Measurements from ENCODE around the gene PDE11A. TPM values are rescaled to one million over a fixed set of nuclear protein-coding genes. Genes with fewer than 3 reads are reported as not detected.
A peak's percentile ranks its signal among the peaks of the same experiment; 100 is the strongest.
"Not testable (repeated sequence)": the region's sequence is repeated elsewhere in the genome, so short reads cannot be mapped to it uniquely, and the experiment has no call there.

PDE11A gene
- total RNA-seq, 2 donors from 2014 or later, result 0.28 to 3.5 TPM

DNA sequence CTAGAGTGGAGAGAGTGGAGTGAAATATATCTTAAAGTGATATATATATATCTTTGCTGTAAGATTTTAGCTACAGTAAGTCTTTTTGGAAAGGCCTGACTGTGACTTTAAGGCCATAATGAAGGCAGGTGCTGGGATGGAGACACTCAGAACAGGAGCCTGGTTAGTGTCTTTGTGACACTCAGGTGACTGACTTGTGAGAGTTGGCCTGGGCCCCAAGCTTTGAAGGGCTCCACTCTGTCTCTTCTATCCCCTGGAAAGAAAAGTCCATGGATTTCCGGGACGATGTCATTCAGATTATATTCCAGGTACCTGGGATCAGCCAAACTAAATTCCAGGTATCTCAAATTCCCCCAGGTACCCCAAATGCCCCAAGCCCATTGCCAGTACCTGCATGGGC is 276.6 kb downstream of the PDE11A start:
- TF ChIP-seq, protein P1, sequence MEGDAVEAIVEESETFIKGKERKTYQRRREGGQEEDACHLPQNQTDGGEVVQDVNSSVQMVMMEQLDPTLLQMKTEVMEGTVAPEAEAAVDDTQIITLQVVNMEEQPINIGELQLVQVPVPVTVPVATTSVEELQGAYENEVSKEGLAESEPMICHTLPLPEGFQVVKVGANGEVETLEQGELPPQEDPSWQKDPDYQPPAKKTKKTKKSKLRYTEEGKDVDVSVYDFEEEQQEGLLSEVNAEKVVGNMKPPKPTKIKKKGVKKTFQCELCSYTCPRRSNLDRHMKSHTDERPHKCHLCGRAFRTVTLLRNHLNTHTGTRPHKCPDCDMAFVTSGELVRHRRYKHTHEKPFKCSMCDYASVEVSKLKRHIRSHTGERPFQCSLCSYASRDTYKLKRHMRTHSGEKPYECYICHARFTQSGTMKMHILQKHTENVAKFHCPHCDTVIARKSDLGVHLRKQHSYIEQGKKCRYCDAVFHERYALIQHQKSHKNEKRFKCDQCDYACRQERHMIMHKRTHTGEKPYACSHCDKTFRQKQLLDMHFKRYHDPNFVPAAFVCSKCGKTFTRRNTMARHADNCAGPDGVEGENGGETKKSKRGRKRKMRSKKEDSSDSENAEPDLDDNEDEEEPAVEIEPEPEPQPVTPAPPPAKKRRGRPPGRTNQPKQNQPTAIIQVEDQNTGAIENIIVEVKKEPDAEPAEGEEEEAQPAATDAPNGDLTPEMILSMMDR (IDR thresholded peaks at IDR 0.05), result no peak
- no peak for ATAC-seq (ENCODE audit: insufficient number of reproducible peaks, low FRiP score, low read depth)

DNA sequence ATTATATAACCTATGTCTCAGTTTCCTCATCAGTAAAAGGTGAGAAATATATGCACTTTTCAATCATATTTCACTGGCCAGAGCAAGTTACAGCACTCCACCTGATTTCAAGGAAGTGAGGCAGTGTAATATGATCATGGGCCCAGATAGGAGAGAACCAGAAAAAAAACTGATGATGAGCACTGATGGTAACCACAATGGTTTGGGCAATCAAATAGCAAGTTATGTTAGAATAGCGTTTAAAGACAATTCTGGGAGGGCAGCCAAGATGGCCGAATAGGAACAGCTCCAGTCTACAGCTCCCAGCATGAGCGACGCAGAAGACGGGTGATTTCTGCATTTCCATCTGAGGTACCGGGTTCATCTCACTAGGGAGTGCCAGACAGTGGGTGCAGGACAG is 287.4 kb downstream of the PDE11A start:
- not testable (repeated sequence) for H3K36me3 ChIP-seq; H3K4me3 ChIP-seq; DNase-seq (ENCODE audit: low spot score); H3K9me3 ChIP-seq; H3K27me3 ChIP-seq (replicated peaks; ENCODE audit: insufficient read depth); ATAC-seq (ENCODE audit: insufficient number of reproducible peaks, low FRiP score, low read depth); H3K27ac ChIP-seq; H3K4me1 ChIP-seq (ENCODE audit: control insufficient read depth in 1 of 2, low read depth in 2 of 2)

More for the DNA sequence above, 276.6 kb downstream of the PDE11A start:
- H3K36me3 ChIP-seq, result no peaks in the 10 kb centered on the region
- no peaks in the 10 kb centered on the region for H3K4me1 ChIP-seq (ENCODE audit: control insufficient read depth in 1 of 2, low read depth in 2 of 2)
- H3K9me3 ChIP-seq, result no peaks in the 10 kb centered on the region
- H3K4me3 ChIP-seq, result no peak overlapping the region
- H3K27ac ChIP-seq, result no peak overlapping the region
- no peak for DNase-seq (ENCODE audit: low spot score)
- H3K27me3 ChIP-seq (replicated peaks; ENCODE audit: insufficient read depth), result no peaks in the 10 kb centered on the region

DNA sequence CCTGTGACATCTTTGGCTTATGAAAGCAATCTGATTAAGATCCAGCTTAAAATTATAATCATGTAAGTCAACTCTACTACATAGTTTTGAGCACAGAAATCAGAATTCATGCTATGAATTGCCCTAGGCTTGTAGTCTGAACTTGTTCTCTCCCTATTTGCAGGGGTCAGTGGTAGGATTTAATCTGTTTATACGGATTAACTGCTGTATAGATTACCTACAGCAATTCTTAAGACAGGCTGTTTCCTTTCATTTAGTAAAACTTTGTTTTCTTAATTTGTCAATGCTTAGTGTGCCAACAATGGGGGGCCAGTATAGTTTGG is 287.9 kb downstream of the PDE11A start:
- H3K27ac ChIP-seq, result no peak overlapping the region

DNA sequence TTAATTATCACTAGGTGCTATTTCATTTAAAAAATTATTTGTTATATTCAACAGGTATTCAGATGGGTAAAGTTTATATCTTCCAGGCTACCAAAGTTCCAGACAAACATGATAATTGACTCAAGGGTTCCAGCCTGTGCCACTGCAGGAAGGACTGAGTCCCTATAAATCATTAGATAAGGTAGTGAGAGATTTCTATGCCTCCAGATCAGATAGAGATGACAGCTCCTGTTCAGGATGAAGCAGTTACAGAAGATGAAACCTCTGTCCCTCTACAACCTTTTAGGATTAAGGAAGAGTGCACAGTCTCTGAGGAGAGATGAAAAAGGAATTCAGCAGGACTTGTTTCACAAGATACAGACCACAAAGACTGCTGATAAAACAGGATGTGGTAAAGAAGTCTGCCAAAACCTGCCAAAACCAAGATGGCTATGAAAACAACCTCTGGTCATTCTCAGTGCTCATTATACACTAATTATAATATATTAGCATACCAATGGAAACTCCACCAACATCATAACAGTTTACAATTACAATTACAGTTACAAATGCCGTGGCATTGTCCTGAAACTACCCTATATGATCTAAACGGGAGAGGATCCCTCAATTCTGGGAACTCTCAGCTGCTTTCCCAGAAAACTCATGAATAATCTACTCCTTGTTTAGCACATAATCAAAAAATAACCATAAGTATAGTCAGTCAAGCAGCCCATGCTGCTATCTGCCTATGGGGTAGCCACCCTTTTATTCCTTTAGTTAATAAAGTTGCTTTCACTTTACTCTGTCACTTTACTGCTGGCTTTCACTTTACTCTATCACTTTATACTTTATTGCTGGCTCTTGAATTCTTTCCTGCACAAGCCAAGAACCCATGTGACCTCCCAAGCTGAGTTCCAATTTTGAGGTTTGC is 288.5 kb downstream of the PDE11A start:
- no peaks in the 10 kb centered on the region for H3K36me3 ChIP-seq
- no peaks in the 10 kb centered on the region for H3K9me3 ChIP-seq
- no peaks in the 10 kb centered on the region for H3K4me1 ChIP-seq (ENCODE audit: control insufficient read depth in 1 of 2, low read depth in 2 of 2)
- no peak for ATAC-seq (ENCODE audit: insufficient number of reproducible peaks, low FRiP score, low read depth)
- H3K4me3 ChIP-seq, result peak overlapping the region; percentile 29
- H3K27ac ChIP-seq, result no peak overlapping the region
- TF ChIP-seq, protein P1 (IDR thresholded peaks at IDR 0.05), result no peak
- DNase-seq (ENCODE audit: low spot score), result no peak
- no peaks in the 10 kb centered on the region for H3K27me3 ChIP-seq (replicated peaks; ENCODE audit: insufficient read depth)

More for the DNA sequence above, 287.9 kb downstream of the PDE11A start:
- no peaks in the 10 kb centered on the region for H3K27me3 ChIP-seq (replicated peaks; ENCODE audit: insufficient read depth)
- no peak overlapping the region for H3K4me3 ChIP-seq
- DNase-seq (ENCODE audit: low spot score), result no peak
- no peaks in the 10 kb centered on the region for H3K9me3 ChIP-seq
- TF ChIP-seq, protein P1 (IDR thresholded peaks at IDR 0.05), result no peak
- no peaks in the 10 kb centered on the region for H3K36me3 ChIP-seq
- no peaks in the 10 kb centered on the region for H3K4me1 ChIP-seq (ENCODE audit: control insufficient read depth in 1 of 2, low read depth in 2 of 2)
- ATAC-seq (ENCODE audit: insufficient number of reproducible peaks, low FRiP score, low read depth), result no peak

DNA sequence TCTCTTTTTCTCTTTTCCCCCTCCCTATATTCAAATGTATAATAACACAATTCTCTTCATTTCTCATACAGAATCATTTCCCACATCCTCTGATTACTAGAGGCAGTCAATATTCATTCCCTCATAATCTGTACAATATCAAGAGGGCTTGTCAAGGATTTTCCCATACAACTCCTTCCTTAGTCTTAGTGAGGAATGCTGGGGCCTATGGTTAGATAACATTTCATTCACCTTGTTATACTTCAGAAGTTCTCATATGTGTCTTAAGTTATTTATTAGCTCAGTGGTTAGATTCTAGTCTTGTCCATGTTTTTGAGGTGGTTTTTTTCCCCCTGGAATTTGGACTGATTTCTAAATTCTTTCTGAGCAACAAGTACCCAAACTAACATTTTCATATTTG is 289.5 kb downstream of the PDE11A start:
- no peaks in the 10 kb centered on the region for H3K4me1 ChIP-seq (ENCODE audit: control insufficient read depth in 1 of 2, low read depth in 2 of 2)
- H3K27ac ChIP-seq, result no peak overlapping the region
- H3K4me3 ChIP-seq, result no peak overlapping the region
- H3K27me3 ChIP-seq (replicated peaks; ENCODE audit: insufficient read depth), result no peaks in the 10 kb centered on the region
- TF ChIP-seq, protein P1 (IDR thresholded peaks at IDR 0.05), result no peak
- DNase-seq (ENCODE audit: low spot score) (no peak), ATAC-seq (ENCODE audit: insufficient number of reproducible peaks, low FRiP score, low read depth) (no peak)
- H3K9me3 ChIP-seq, result no peaks in the 10 kb centered on the region
- no peaks in the 10 kb centered on the region for H3K36me3 ChIP-seq

Measured in thoracic aorta (tissue), 2 donors.